ENCODE data around the gene SCAP. TPM values are rescaled to one million over a fixed set of nuclear protein-coding genes. Genes with fewer than 3 reads are reported as not detected.
A peak's percentile ranks its signal among the peaks of the same experiment; 100 is the strongest.
"Not testable (repeated sequence)": the region's sequence is repeated elsewhere in the genome, so short reads cannot be mapped to it uniquely, and the experiment has no call there.

Gene SCAP
- total and polyA plus RNA-seq, 2 experiments from 2014 or later, result 83.2 to 94.8 TPM

GRCh38 chr3:47473391-47473790 lies 2.4 kb downstream of the SCAP start:
- H3K36me3 ChIP-seq (replicated peaks; ENCODE audit: insufficient read depth, low read depth), result no peaks in the 10 kb centered on the region
- H3K4me3 ChIP-seq, result no peak overlapping the region
- peak; percentile 32 for DNase-seq (ENCODE audit: low spot score)
- peak overlapping the region; percentile 94 for H3K4me2 ChIP-seq
- peaks cover 25% of the 10 kb centered on the region for H3K4me1 ChIP-seq (ENCODE audit: insufficient read depth)
- peak overlapping the region; percentile 7 for H3K27ac ChIP-seq
- peaks cover 73% of the 10 kb centered on the region for H3K79me2 ChIP-seq
- no peaks in the 10 kb centered on the region for H3K9me2 ChIP-seq (replicated peaks; ENCODE audit: insufficient read depth)
- TF ChIP-seq EZH2 (IDR thresholded peaks at IDR 0.05; ENCODE audit: borderline replicate concordance) (no peak), EZH2phosphoT487 (IDR thresholded peaks at IDR 0.05; ENCODE audit: low read depth, severe bottlenecking, unreplicated experiment) (no peak)
- TF ChIP-seq, protein P1, sequence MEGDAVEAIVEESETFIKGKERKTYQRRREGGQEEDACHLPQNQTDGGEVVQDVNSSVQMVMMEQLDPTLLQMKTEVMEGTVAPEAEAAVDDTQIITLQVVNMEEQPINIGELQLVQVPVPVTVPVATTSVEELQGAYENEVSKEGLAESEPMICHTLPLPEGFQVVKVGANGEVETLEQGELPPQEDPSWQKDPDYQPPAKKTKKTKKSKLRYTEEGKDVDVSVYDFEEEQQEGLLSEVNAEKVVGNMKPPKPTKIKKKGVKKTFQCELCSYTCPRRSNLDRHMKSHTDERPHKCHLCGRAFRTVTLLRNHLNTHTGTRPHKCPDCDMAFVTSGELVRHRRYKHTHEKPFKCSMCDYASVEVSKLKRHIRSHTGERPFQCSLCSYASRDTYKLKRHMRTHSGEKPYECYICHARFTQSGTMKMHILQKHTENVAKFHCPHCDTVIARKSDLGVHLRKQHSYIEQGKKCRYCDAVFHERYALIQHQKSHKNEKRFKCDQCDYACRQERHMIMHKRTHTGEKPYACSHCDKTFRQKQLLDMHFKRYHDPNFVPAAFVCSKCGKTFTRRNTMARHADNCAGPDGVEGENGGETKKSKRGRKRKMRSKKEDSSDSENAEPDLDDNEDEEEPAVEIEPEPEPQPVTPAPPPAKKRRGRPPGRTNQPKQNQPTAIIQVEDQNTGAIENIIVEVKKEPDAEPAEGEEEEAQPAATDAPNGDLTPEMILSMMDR (IDR thresholded peaks at IDR 0.05; ENCODE audit: poor library complexity), result no peak
- H3K9me3 ChIP-seq (ENCODE audit: low read depth), result no peaks in the 10 kb centered on the region
- no peaks in the 10 kb centered on the region for H3K27me3 ChIP-seq
- WGBS (ENCODE audit: low lambda C conversion rate, missing lambda C conversion rate), result 49% methylated on average over 3 of the region's 3 CpGs
- no peak overlapping the region for H2AFZ ChIP-seq
- peaks cover 21% of the 10 kb centered on the region for H4K20me1 ChIP-seq (ENCODE audit: insufficient read depth, poor library complexity, severe bottlenecking)

DNA sequence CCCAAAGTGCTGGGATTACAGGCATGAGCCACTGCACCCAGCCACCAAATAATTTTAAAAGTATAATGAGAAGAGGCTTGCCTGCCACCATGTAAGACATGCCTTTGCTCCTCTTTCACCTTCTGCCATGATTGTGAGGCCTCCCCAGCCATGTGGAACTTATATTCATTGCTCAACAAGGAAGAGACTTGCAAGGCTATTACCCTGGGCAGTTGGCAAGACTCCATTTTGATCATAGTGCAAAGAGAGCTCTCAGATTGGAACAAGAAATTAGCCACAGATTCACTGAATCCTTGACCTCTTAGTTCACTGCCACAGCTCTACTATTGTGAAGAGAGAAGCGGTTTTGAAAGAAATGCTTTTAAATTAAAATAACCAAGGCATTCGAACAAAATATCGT lies 6.1 kb downstream of the SCAP start:
- H3K27me3 ChIP-seq, result no peaks in the 10 kb centered on the region
- TF ChIP-seq EZH2phosphoT487 (IDR thresholded peaks at IDR 0.05; ENCODE audit: low read depth, severe bottlenecking, unreplicated experiment) (no peak), EZH2 (IDR thresholded peaks at IDR 0.05; ENCODE audit: borderline replicate concordance) (no peak)
- TF ChIP-seq, protein P1 (IDR thresholded peaks at IDR 0.05; ENCODE audit: poor library complexity), result no peak
- H3K36me3 ChIP-seq (replicated peaks; ENCODE audit: insufficient read depth, low read depth), result no peaks in the 10 kb centered on the region
- no peak for DNase-seq (ENCODE audit: low spot score)
- H3K4me2 ChIP-seq, result no peak overlapping the region
- H3K4me3 ChIP-seq, result no peak overlapping the region
- H4K20me1 ChIP-seq (ENCODE audit: insufficient read depth, poor library complexity, severe bottlenecking), result peaks cover 21% of the 10 kb centered on the region
- H3K4me1 ChIP-seq (ENCODE audit: insufficient read depth), result peaks cover 16% of the 10 kb centered on the region
- no peaks in the 10 kb centered on the region for H3K9me3 ChIP-seq (ENCODE audit: low read depth)
- H2AFZ ChIP-seq, result no peak overlapping the region
- 98% methylated on average over 3 of the region's 3 CpGs for WGBS (ENCODE audit: low lambda C conversion rate, missing lambda C conversion rate)
- H3K9me2 ChIP-seq (replicated peaks; ENCODE audit: insufficient read depth), result no peaks in the 10 kb centered on the region
- H3K27ac ChIP-seq, result no peak overlapping the region
- peaks cover 93% of the 10 kb centered on the region for H3K79me2 ChIP-seq

DNA sequence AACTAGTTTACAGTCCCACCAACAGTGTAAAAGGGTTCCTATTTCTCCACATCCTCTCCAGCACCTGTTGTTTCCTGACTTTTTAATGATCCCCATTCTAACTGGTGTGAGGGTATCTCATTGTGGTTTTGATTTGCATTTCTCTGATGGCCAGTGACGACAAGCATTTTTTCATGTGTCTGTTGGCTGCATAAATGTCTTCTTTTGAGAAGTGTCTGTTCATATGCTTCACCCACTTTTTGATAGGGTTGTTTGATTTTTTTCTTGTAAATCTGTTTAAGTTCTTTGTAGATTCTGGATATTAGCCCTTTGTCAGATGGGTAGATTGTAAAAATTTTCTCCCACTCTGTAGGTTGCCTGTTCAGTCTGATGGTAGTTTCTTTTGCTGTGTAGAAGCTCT lies 7.4 kb downstream of the SCAP start:
- not testable (repeated sequence) for DNase-seq (ENCODE audit: low spot score); H2AFZ ChIP-seq
- WGBS (ENCODE audit: low lambda C conversion rate, missing lambda C conversion rate), result 93% methylated on average over 1 of the region's 1 CpG

GRCh38 chr3:47464588-47464987 lies 11.2 kb downstream of the SCAP start:
- no peak for DNase-seq (ENCODE audit: low spot score)
- no peaks in the 10 kb centered on the region for H3K27me3 ChIP-seq
- H3K27ac ChIP-seq, result no peak overlapping the region
- H3K9me2 ChIP-seq (replicated peaks; ENCODE audit: insufficient read depth), result no peaks in the 10 kb centered on the region
- no peak overlapping the region for H2AFZ ChIP-seq
- H3K4me1 ChIP-seq (ENCODE audit: insufficient read depth), result peaks cover 8% of the 10 kb centered on the region
- TF ChIP-seq, protein P1 (IDR thresholded peaks at IDR 0.05; ENCODE audit: poor library complexity), result no peak
- TF ChIP-seq EZH2 (IDR thresholded peaks at IDR 0.05; ENCODE audit: borderline replicate concordance), result no peak
- TF ChIP-seq EZH2phosphoT487 (IDR thresholded peaks at IDR 0.05; ENCODE audit: low read depth, severe bottlenecking, unreplicated experiment), result no peak
- no peaks in the 10 kb centered on the region for H3K9me3 ChIP-seq (ENCODE audit: low read depth)
- no peak overlapping the region for H3K4me2 ChIP-seq
- H3K79me2 ChIP-seq, result peaks cover 97% of the 10 kb centered on the region
- WGBS (ENCODE audit: low lambda C conversion rate, missing lambda C conversion rate), result 71% methylated on average over 1 of the region's 1 CpG
- no peak overlapping the region for H3K4me3 ChIP-seq
- H4K20me1 ChIP-seq (ENCODE audit: insufficient read depth, poor library complexity, severe bottlenecking), result peaks cover 7% of the 10 kb centered on the region
- H3K36me3 ChIP-seq (replicated peaks; ENCODE audit: insufficient read depth, low read depth), result no peaks in the 10 kb centered on the region

More for the DNA sequence above, 7.4 kb downstream of the SCAP start:
- H3K4me3 ChIP-seq; H3K27me3 ChIP-seq; H3K4me1 ChIP-seq (ENCODE audit: insufficient read depth); H3K36me3 ChIP-seq (replicated peaks; ENCODE audit: insufficient read depth, low read depth); H3K4me2 ChIP-seq; H3K9me3 ChIP-seq (ENCODE audit: low read depth); H3K9me2 ChIP-seq (replicated peaks; ENCODE audit: insufficient read depth); H3K27ac ChIP-seq: not testable (repeated sequence)
- Histone ChIP-seq H3K79me2 (peaks cover 93% of the 10 kb centered on the region), H4K20me1 (ENCODE audit: insufficient read depth, poor library complexity, severe bottlenecking) (peaks cover 21% of the 10 kb centered on the region)

- H3K79me2 ChIP-seq, result peaks cover 99% of the 10 kb centered on the region
- 87% methylated on average over 9 of the region's 9 CpGs for WGBS (ENCODE audit: low lambda C conversion rate, missing lambda C conversion rate)
These were observed 16.1 kb downstream of the SCAP start for GRCh38 chr3:47459534-47460085.

More at GRCh38 chr3:47459534-47460085, 16.1 kb downstream of the SCAP start:
- H3K9me3 ChIP-seq (ENCODE audit: low read depth); H3K4me3 ChIP-seq; H3K9me2 ChIP-seq (replicated peaks; ENCODE audit: insufficient read depth); H3K36me3 ChIP-seq (replicated peaks; ENCODE audit: insufficient read depth, low read depth); H4K20me1 ChIP-seq (ENCODE audit: insufficient read depth, poor library complexity, severe bottlenecking); H3K27me3 ChIP-seq; H3K4me2 ChIP-seq; DNase-seq (ENCODE audit: low spot score); H3K27ac ChIP-seq; H2AFZ ChIP-seq: not testable (repeated sequence)
- H3K4me1 ChIP-seq (ENCODE audit: insufficient read depth), result peaks cover 16% of the 10 kb centered on the region

Measured in hepatocyte (in vitro differentiated cells).